Measurements from ENCODE around the gene DENND4B.

Gene DENND4B

DNA sequence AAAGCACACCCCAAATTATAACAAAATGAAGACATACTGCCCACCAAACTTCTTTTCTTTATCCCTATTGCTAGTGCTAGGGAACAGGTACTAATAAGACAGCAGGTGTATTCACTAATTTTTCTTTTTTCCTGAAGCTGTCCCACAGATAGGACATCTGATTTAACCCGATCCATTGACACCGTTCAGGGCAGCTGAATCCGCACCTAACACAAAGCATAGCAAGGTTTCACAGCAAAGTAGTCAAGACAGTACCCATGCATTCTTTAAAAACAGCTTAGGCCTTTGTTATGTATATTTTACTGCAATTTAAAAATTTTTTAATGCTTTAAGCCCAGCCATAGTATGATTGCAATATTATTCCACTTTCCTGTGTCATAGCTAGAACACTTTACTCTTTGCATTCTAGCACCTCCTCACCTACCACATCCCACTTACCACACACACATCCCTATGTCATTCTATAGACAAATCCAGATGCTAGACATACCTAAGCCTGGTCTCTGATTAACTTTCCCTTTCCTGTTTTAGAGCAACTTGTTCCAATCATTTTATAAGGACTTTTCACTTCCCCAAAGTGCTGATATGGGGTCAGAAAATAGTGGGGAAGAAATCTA lies 64.1 kb downstream of the DENND4B start:
- no peak for DNase-seq (ENCODE audit: low read depth)

DNA sequence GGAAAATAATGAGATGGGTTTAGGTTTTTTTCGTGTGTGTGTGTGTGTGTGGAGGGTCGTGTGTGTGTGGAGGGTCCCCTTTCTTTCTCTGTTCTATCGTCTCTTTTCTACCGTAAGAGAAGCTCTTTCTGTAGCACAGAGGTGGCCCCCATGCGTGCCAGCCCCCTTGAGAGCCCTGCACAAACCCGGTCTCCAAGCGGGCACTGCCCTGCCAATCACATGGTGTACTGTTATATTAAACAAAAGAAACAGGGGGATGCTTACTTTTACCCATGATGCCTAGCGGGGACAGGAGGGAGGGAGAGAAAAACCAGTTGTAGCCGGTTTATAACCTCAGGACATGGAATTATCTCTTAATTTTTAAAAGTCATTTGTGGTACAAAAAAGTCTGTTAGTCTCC lies 64.8 kb downstream of the DENND4B start:
- DNase-seq (ENCODE audit: low read depth) = no peak

DNA sequence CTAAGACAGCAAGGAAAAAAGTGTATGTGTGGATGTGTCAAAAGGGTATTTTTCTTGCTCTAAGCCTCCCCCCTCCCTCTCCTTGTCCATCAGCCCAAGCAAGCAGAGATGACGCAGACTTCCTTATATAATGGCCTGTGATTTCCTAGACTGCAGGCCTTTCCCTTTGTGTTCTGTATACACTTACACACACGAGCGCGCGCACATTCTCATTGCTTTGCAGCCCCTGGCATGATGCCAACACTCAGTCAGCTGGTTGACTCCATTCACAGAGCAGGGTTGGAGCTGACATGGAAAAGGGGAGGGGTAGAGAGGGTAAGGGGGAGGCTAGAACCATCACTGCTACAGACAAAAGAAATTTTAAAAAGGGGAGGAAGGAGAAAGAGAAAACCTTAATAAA lies 65.6 kb downstream of the DENND4B start:
- no peak for DNase-seq (ENCODE audit: low read depth)

DNA sequence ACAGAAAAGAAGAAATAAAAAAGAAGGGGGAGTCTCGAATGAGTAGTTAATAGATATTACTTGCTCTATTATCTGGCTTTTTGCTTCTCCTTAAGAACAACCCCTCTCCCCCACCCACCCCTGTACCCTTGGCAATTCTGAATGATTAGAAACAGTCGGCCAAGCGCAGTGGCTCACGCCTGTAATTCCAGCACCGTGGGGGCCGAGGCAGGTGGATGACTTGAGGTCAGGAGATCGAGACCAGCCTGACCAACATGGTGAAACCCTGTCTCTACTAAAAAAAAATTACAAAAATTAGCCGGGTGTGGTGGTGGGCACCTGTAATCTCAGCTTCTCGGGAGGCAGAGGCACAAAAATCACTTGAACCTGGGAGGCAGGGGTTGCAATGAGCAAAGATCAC lies 66.5 kb downstream of the DENND4B start:
- DNase-seq (ENCODE audit: low read depth) = no peak
